ENCODE measurements around the gene CSNK2A2. TPM values are rescaled to one million over a fixed set of nuclear protein-coding genes. Genes with fewer than 3 reads are reported as not detected.

Gene CSNK2A2
- total and polyA plus RNA-seq, 2 of the 8 experiments (the other 6 are each of a cell fraction or from before 2014, with no cell fraction given) = 37.9 to 128 TPM

DNA sequence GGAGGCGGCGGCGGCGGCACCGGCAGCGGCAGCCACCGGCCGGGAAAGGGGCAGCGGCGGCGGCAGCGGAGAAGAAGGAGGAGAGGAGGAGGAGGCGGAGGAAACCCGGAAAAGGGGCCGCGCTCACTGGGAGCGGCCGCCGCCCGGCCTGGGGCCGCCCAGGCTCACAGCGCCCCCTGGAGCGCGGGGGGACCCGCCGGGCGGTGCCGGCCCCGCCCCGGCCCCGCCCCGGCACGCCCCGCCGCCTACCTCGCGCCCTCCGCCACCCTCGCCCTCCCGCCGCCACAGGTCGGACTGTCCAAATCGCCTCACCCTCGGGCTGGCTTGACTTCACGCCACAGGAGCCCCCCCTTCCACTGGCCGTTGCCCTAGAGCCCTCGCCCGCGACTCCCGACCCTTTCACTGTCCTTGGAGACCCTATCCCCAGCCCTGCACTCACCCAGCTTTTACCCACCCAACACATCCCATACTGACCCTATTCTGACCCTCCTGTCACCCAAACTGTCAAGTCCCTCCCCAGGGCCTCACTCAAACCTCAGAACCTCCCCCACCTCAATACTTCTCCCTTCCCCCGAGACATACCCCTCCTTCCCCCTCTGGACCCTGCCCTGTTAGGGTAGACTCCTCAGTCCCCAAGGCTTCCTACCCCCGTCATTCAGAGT is at the start of gene CSNK2A2 (continued):
- TF ChIP-seq, protein P1, sequence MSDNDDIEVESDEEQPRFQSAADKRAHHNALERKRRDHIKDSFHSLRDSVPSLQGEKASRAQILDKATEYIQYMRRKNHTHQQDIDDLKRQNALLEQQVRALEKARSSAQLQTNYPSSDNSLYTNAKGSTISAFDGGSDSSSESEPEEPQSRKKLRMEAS (IDR thresholded peaks at IDR 0.05) = 0 out of 2 replicates have a peak, but pooled peaks have one; percentile 26
- TF ChIP-seq TAF1 (IDR thresholded peaks at IDR 0.05; ENCODE audit: low read depth, low read length) = 0 out of 2 replicates have a peak, but pooled peaks have one; percentile 39
- 0 out of 4 replicates have a peak, but pooled peaks of 1 of the 2 experiments have one; percentile 62 for TF ChIP-seq SIN3A (conservative IDR thresholded peaks at IDR 0.05 in 1 of 2, IDR thresholded peaks at IDR 0.05 in 1 of 2; ENCODE audit: low read depth in 1 of 2, low read length in 2 of 2)
- no peak for TF ChIP-seq SAP30 (IDR thresholded peaks at IDR 0.05; ENCODE audit: insufficient read depth, insufficient replicate concordance, low read length)
- TF ChIP-seq SIX5 (IDR thresholded peaks at IDR 0.05; ENCODE audit: low read depth, low read length) = no peak

Measured in H1 (cell line).